ENCODE data around the gene CPNE8.

CPNE8 gene

GRCh38 chr12:38772437-38772836 lies 133.0 kb downstream of the CPNE8 start:
- H3K9ac ChIP-seq (ENCODE audit: low read depth, low read length, poor library complexity, severe bottlenecking) = no peak overlapping the region
- H3K27me3 ChIP-seq (ENCODE audit: insufficient read depth, low read length, poor library complexity, severe bottlenecking) = no peaks in the 10 kb centered on the region
- no peaks in the 10 kb centered on the region for H3K9me3 ChIP-seq (ENCODE audit: insufficient read depth, low read depth, low read length)
- no peaks in the 10 kb centered on the region for H3K36me3 ChIP-seq (ENCODE audit: insufficient read depth, low read length)
- no peaks in the 10 kb centered on the region for H3K9me2 ChIP-seq (replicated peaks; ENCODE audit: low read depth, low read length)
- no peaks in the 10 kb centered on the region for H3F3A ChIP-seq (ENCODE audit: low read depth)
- TF ChIP-seq EZH2phosphoT487 (IDR thresholded peaks at IDR 0.05; ENCODE audit: borderline replicate concordance) = no peak
- no peak for TF ChIP-seq CTCF (conservative IDR thresholded peaks at IDR 0.05; ENCODE audit: low read length)
- no peak overlapping the region for H3K4me2 ChIP-seq (ENCODE audit: low read depth, low read length, poor library complexity, severe bottlenecking)
- no peaks in the 10 kb centered on the region for H3K79me2 ChIP-seq (ENCODE audit: insufficient read depth, low read length)
- H3K4me1 ChIP-seq (ENCODE audit: insufficient read depth, low read length, poor library complexity, severe bottlenecking) = no peaks in the 10 kb centered on the region
- no peak overlapping the region for H2AFZ ChIP-seq (ENCODE audit: low read length)
- H4K20me1 ChIP-seq (ENCODE audit: insufficient read depth, low read length, poor library complexity, severe bottlenecking) = no peaks in the 10 kb centered on the region
- no peak overlapping the region for H3K4me3 ChIP-seq (ENCODE audit: low read length, poor library complexity, severe bottlenecking)

GRCh38 chr12:38771871-38772270 lies 133.5 kb downstream of the CPNE8 start:
- TF ChIP-seq EZH2phosphoT487 (IDR thresholded peaks at IDR 0.05; ENCODE audit: borderline replicate concordance) = no peak
- no peak for TF ChIP-seq CTCF (conservative IDR thresholded peaks at IDR 0.05; ENCODE audit: low read length)
- H2AFZ ChIP-seq (ENCODE audit: low read length) = no peak overlapping the region
- H3K9me3 ChIP-seq (ENCODE audit: insufficient read depth, low read depth, low read length) = no peaks in the 10 kb centered on the region
- no peaks in the 10 kb centered on the region for H3F3A ChIP-seq (ENCODE audit: low read depth)
- H3K9me2 ChIP-seq (replicated peaks; ENCODE audit: low read depth, low read length) = no peaks in the 10 kb centered on the region
- peak overlapping the region; percentile 44 for H3K4me2 ChIP-seq (ENCODE audit: low read depth, low read length, poor library complexity, severe bottlenecking)
- H4K20me1 ChIP-seq (ENCODE audit: insufficient read depth, low read length, poor library complexity, severe bottlenecking) = no peaks in the 10 kb centered on the region
- H3K4me3 ChIP-seq (ENCODE audit: low read length, poor library complexity, severe bottlenecking) = peak overlapping the region; percentile 54
- H3K27me3 ChIP-seq (ENCODE audit: insufficient read depth, low read length, poor library complexity, severe bottlenecking) = no peaks in the 10 kb centered on the region
- no peak overlapping the region for H3K9ac ChIP-seq (ENCODE audit: low read depth, low read length, poor library complexity, severe bottlenecking)
- H3K79me2 ChIP-seq (ENCODE audit: insufficient read depth, low read length) = no peaks in the 10 kb centered on the region
- no peaks in the 10 kb centered on the region for H3K36me3 ChIP-seq (ENCODE audit: insufficient read depth, low read length)
- H3K4me1 ChIP-seq (ENCODE audit: insufficient read depth, low read length, poor library complexity, severe bottlenecking) = no peaks in the 10 kb centered on the region

DNA sequence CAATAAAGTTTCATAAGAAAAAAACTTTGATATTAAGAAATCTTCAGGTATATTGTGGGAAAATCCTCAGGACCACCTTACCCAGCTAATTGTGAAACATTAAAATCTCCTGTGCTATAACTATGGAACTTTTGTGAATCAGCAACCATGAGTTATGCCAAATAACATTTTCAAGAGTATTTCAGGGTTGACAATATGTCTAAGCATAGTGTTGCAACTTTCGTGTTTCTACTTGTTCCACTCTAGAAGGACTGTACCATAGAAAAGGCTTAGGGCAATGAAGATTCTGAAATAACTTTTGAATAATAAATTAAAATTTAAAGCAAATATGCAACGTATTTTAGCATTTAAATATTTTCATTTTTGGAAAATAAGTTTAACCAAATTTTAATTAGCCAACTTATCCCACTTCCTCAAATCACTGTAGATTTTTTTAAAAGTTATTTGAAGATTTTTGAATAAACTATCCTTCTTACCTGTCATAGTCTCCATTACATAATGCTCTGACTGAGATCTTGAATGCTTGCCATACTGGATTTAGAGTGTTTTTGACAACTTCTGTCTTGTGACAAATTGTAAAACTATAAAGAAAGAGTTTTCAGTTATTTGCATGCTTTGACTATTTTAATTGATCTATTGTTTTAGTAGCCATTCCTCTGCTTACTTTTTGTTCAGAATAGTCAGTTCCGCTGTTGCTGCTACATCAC lies 143.6 kb downstream of the CPNE8 start:
- Histone ChIP-seq H3K79me2 (ENCODE audit: insufficient read depth, low read length) (no peaks in the 10 kb centered on the region), H3K4me3 (ENCODE audit: low read length, poor library complexity, severe bottlenecking) (no peak overlapping the region)
- TF ChIP-seq CTCF (conservative IDR thresholded peaks at IDR 0.05; ENCODE audit: low read length) (no peak), EZH2phosphoT487 (IDR thresholded peaks at IDR 0.05; ENCODE audit: borderline replicate concordance) (no peak)

More for the DNA sequence above, 143.6 kb downstream of the CPNE8 start:
- H3K27me3 ChIP-seq (ENCODE audit: insufficient read depth, low read length, poor library complexity, severe bottlenecking) = no peaks in the 10 kb centered on the region
- no peaks in the 10 kb centered on the region for H3K4me1 ChIP-seq (ENCODE audit: insufficient read depth, low read length, poor library complexity, severe bottlenecking)
- no peaks in the 10 kb centered on the region for H3K9me2 ChIP-seq (replicated peaks; ENCODE audit: low read depth, low read length)
- H3K36me3 ChIP-seq (ENCODE audit: insufficient read depth, low read length) = no peaks in the 10 kb centered on the region
- H3F3A ChIP-seq (ENCODE audit: low read depth) = no peaks in the 10 kb centered on the region
- H4K20me1 ChIP-seq (ENCODE audit: insufficient read depth, low read length, poor library complexity, severe bottlenecking) = no peaks in the 10 kb centered on the region
- no peak overlapping the region for H3K9ac ChIP-seq (ENCODE audit: low read depth, low read length, poor library complexity, severe bottlenecking)
- no peak overlapping the region for H3K4me2 ChIP-seq (ENCODE audit: low read depth, low read length, poor library complexity, severe bottlenecking)
- no peak overlapping the region for H2AFZ ChIP-seq (ENCODE audit: low read length)
- no peaks in the 10 kb centered on the region for H3K9me3 ChIP-seq (ENCODE audit: insufficient read depth, low read depth, low read length)

Data from Loucy (cell line).